Activated naive CD4-positive, alpha-beta T cell treated with anti-CD3 and anti-CD28 coated beads, Interleukin-2, amount 50 U/mL, for 24 hours (primary cell): ENCODE measurements around the gene MMS19.
A peak's percentile ranks its signal among the peaks of the same experiment; 100 is the strongest.

Source experiments
- H3K27ac Mint-ChIP-seq: one replicate; pipeline ENCODE4 v1.8.0; 2021; ENCODE audit warnings: mild to moderate bottlenecking, mixed read lengths
- H3K27me3 Mint-ChIP-seq: one replicate; pipeline ENCODE4 v1.8.0; 2021; ENCODE audit warnings: mixed read lengths
- H3K36me3 Mint-ChIP-seq: one replicate; pipeline ENCODE4 v1.8.0; 2021; ENCODE audit warnings: mixed read lengths
- H3K4me1 Mint-ChIP-seq: one replicate; pipeline ENCODE4 v1.8.0; 2021; ENCODE audit warnings: mixed read lengths
- H3K4me3 Mint-ChIP-seq: one replicate; pipeline ENCODE4 v1.8.0; 2021; ENCODE audit warnings: mild to moderate bottlenecking, mixed read lengths
- H3K9me3 Mint-ChIP-seq: one replicate; pipeline ENCODE4 v1.8.0; 2021; ENCODE audit warnings: mixed read lengths

MMS19 gene

GRCh38 chr10:97517096-97517750 lies 19.0 kb upstream of the MMS19 start:
- Mint-ChIP-seq H3K4me3 (no peak overlapping the region), H3K36me3 (no peaks in the 10 kb centered on the region), H3K9me3 (no peaks in the 10 kb centered on the region), H3K27me3 (no peaks in the 10 kb centered on the region), H3K4me1 (no peaks in the 10 kb centered on the region), H3K27ac (no peak overlapping the region)

- H3K4me3 Mint-ChIP-seq = no peak overlapping the region
Measured at GRCh38 chr10:97515271-97515978, 17.2 kb upstream of the MMS19 start.

GRCh38 chr10:97514344-97514743 lies 16.1 kb upstream of the MMS19 start:
- Mint-ChIP-seq H3K27me3 (no peaks in the 10 kb centered on the region), H3K9me3 (no peaks in the 10 kb centered on the region), H3K36me3 (no peaks in the 10 kb centered on the region), H3K27ac (no peak overlapping the region), H3K4me1 (no peaks in the 10 kb centered on the region), H3K4me3 (no peak overlapping the region)

More at GRCh38 chr10:97515271-97515978, 17.2 kb upstream of the MMS19 start:
- Mint-ChIP-seq H3K27ac (no peak overlapping the region), H3K4me1 (no peaks in the 10 kb centered on the region), H3K36me3 (no peaks in the 10 kb centered on the region), H3K9me3 (no peaks in the 10 kb centered on the region), H3K27me3 (no peaks in the 10 kb centered on the region)

- H3K4me1 Mint-ChIP-seq = no peaks in the 10 kb centered on the region
- H3K36me3 Mint-ChIP-seq = no peaks in the 10 kb centered on the region
- no peaks in the 10 kb centered on the region for H3K27me3 Mint-ChIP-seq
- no peak overlapping the region for H3K27ac Mint-ChIP-seq
- H3K4me3 Mint-ChIP-seq = no peak overlapping the region
- H3K9me3 Mint-ChIP-seq = no peaks in the 10 kb centered on the region
Measured at GRCh38 chr10:97512993-97513392, 14.8 kb upstream of the MMS19 start.

- Mint-ChIP-seq H3K9me3 (no peaks in the 10 kb centered on the region), H3K36me3 (no peaks in the 10 kb centered on the region), H3K4me3 (no peak overlapping the region), H3K4me1 (no peaks in the 10 kb centered on the region), H3K27ac (no peak overlapping the region), H3K27me3 (no peaks in the 10 kb centered on the region)
Measured at GRCh38 chr10:97511711-97512440, 13.7 kb upstream of the MMS19 start.

GRCh38 chr10:97510686-97511085 lies 12.5 kb upstream of the MMS19 start:
- no peaks in the 10 kb centered on the region for H3K36me3 Mint-ChIP-seq
- H3K4me1 Mint-ChIP-seq = no peaks in the 10 kb centered on the region
- no peaks in the 10 kb centered on the region for H3K9me3 Mint-ChIP-seq
- H3K27ac Mint-ChIP-seq = no peak overlapping the region
- no peak overlapping the region for H3K4me3 Mint-ChIP-seq
- H3K27me3 Mint-ChIP-seq = no peaks in the 10 kb centered on the region

- Mint-ChIP-seq H3K4me1 (no peaks in the 10 kb centered on the region), H3K9me3 (no peaks in the 10 kb centered on the region), H3K4me3 (no peak overlapping the region), H3K27ac (no peak overlapping the region), H3K27me3 (no peaks in the 10 kb centered on the region), H3K36me3 (no peaks in the 10 kb centered on the region)
Measured at GRCh38 chr10:97509120-97509680, 11.0 kb upstream of the MMS19 start.

- H3K27me3 Mint-ChIP-seq = no peaks in the 10 kb centered on the region
- no peaks in the 10 kb centered on the region for H3K36me3 Mint-ChIP-seq
- H3K27ac Mint-ChIP-seq = no peak overlapping the region
- H3K9me3 Mint-ChIP-seq = no peaks in the 10 kb centered on the region
- no peaks in the 10 kb centered on the region for H3K4me1 Mint-ChIP-seq
- no peak overlapping the region for H3K4me3 Mint-ChIP-seq
Measured at GRCh38 chr10:97508342-97508741, 10.1 kb upstream of the MMS19 start.

GRCh38 chr10:97506199-97506991 lies 8.2 kb upstream of the MMS19 start:
- Mint-ChIP-seq H3K27ac (no peak overlapping the region), H3K36me3 (no peaks in the 10 kb centered on the region), H3K4me1 (no peaks in the 10 kb centered on the region), H3K4me3 (no peak overlapping the region), H3K27me3 (peaks cover 4% of the 10 kb centered on the region), H3K9me3 (no peaks in the 10 kb centered on the region)

GRCh38 chr10:97505152-97505551 lies 6.9 kb upstream of the MMS19 start:
- H3K9me3 Mint-ChIP-seq = no peaks in the 10 kb centered on the region
- peaks cover 8% of the 10 kb centered on the region for H3K27me3 Mint-ChIP-seq

GRCh38 chr10:97503406-97503805 lies 5.2 kb upstream of the MMS19 start:
- Mint-ChIP-seq H3K4me1 (peaks cover 13% of the 10 kb centered on the region), H3K9me3 (no peaks in the 10 kb centered on the region), H3K27ac (no peak overlapping the region), H3K36me3 (no peaks in the 10 kb centered on the region), H3K27me3 (peaks cover 8% of the 10 kb centered on the region), H3K4me3 (no peak overlapping the region)

More at GRCh38 chr10:97505152-97505551, 6.9 kb upstream of the MMS19 start:
- peaks cover 8% of the 10 kb centered on the region for H3K4me1 Mint-ChIP-seq
- no peak overlapping the region for H3K4me3 Mint-ChIP-seq
- H3K36me3 Mint-ChIP-seq = no peaks in the 10 kb centered on the region
- H3K27ac Mint-ChIP-seq = no peak overlapping the region

GRCh38 chr10:97502916-97503315 lies 4.7 kb upstream of the MMS19 start:
- H3K4me1 Mint-ChIP-seq = peaks cover 13% of the 10 kb centered on the region

GRCh38 chr10:97500297-97500575 lies 2.0 kb upstream of the MMS19 start:
- peak overlapping the region; percentile 42 for H3K4me3 Mint-ChIP-seq
- H3K27me3 Mint-ChIP-seq = peaks cover 8% of the 10 kb centered on the region
- no peaks in the 10 kb centered on the region for H3K36me3 Mint-ChIP-seq
- no peak overlapping the region for H3K27ac Mint-ChIP-seq
- H3K4me1 Mint-ChIP-seq = peaks cover 39% of the 10 kb centered on the region
- H3K9me3 Mint-ChIP-seq = no peaks in the 10 kb centered on the region

More at GRCh38 chr10:97502916-97503315, 4.7 kb upstream of the MMS19 start:
- no peaks in the 10 kb centered on the region for H3K36me3 Mint-ChIP-seq
- peaks cover 8% of the 10 kb centered on the region for H3K27me3 Mint-ChIP-seq
- H3K27ac Mint-ChIP-seq = no peak overlapping the region
- no peaks in the 10 kb centered on the region for H3K9me3 Mint-ChIP-seq
- no peak overlapping the region for H3K4me3 Mint-ChIP-seq

- no peak overlapping the region for H3K27ac Mint-ChIP-seq
- no peaks in the 10 kb centered on the region for H3K36me3 Mint-ChIP-seq
- peaks cover 8% of the 10 kb centered on the region for H3K27me3 Mint-ChIP-seq
- no peaks in the 10 kb centered on the region for H3K9me3 Mint-ChIP-seq
- peak overlapping the region; percentile 42 for H3K4me3 Mint-ChIP-seq
- peaks cover 44% of the 10 kb centered on the region for H3K4me1 Mint-ChIP-seq
Measured at GRCh38 chr10:97499561-97500296, 1.5 kb upstream of the MMS19 start.
